GM18861 (cell line): Measurements from ENCODE around the gene HMCN2.

Source experiments
- ATAC-seq: cut with Tn5 transposase; IDR thresholded peaks from one replicate; pipeline ENCODE4 v1.9.1; 2021; ENCODE audit not compliant: unreplicated experiment

The HMCN2 gene

DNA sequence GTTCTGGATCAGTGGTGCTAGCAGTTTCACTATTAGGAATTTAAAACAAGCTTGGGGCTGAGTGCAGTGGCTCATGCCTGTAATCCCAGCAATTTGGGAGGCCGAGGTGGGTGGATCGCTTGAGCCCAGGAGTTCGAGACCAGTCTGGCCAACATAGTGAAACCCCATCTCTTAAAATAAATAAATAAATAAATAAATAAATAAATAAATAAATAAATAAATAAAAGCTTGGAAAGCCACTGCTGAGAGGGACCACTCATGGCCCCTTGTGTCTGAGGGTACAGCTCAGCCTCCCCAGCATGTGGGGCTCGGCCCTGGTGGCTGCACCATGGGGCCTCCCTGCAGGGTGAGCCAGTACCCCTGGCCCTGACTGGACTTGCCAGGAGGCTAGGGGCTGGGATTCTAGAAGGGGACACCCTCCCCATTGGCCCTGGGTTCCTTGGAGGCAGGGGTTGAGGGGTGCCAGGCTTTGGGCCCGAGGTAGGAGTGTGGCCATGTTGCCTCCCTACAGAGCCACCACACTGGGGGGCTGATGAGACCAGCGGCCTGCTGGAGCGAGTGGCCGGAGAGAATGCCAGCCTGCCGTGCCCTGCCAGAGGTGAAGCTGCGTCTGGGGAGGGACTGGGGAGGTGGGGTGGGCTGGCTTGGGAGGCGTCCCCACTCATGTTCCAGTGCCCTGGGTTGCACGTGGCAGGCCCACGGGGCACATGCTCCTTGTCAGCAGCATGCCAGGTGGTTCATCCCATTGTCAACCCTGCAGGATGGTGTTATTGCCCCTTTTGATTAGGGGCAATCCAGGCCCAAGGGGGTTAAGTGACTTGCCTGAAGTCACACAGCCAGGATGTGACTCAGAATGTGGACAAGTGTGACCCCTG lies 76.5 kb downstream of the HMCN2 start:
- ATAC-seq, result no peak

DNA sequence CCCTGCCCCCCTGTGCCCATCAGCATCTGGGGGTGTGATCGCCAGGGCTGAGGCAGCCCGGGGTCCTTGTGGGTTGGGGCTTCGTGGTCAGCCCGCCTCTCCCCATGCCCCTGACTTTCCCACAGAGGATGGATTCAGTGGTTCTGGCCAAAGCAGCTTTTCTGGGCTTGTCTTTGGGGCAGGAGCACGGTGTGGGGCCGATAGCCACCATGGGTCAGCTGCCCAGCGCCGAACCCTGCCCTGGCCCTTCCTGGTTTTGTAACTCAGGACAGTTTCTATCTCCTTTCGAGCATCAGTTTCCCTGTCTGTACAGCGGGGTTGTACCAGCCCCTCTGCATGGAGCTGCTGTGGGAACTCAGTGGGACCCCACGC lies 77.1 kb downstream of the HMCN2 start:
- ATAC-seq, result no peak

GRCh38 chr9:130343445-130343918 lies 77.9 kb downstream of the HMCN2 start:
- no peak for ATAC-seq

- ATAC-seq, result no peak
These were observed 78.8 kb downstream of the HMCN2 start for GRCh38 chr9:130344366-130344765.

DNA sequence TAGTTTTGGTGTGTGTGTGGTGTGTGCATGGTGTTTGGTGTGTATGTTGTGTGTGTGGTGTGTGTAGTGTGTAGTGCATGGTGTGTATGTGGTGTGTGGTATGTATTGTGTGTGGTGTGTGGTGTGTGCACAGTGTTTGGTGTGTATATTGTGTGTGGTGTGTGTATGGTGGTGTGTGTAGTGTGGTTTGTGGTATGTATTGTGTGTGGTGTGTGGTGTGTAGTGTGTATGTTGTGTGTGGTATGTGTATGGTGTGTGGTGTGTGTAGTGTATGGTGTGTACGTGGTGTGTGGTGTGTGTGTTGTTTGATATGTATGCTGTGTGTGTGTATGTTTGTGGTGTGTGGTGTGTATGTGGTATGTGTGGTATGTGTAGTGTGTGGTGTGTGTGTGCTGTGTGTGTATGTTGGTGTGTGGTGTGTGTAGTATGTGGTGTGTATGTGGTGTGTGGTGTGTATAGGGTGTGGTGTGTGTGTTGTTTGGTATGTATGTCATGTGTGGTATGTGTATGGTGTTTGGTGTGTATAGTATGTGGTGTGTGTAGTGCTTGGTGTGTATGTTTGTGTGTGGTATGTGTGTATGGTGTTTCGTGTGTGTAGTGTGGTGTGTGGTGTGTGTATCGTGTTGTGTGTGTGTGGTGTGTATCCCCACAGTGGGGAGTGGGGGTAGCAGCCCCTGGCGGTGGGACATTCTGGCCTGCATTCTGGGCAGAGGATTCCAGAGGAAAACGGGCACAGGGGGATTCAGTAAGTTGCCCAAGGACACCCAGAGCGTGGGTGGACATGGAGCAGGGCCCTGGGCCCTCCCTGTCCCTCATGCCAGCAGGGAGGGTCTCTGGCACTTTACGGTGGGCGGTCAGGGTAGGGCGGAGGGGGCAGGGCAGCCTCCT lies 79.7 kb downstream of the HMCN2 start:
- ATAC-seq, result no peak

- no peak for ATAC-seq
These were observed 80.4 kb downstream of the HMCN2 start for GRCh38 chr9:130345897-130346385.

DNA sequence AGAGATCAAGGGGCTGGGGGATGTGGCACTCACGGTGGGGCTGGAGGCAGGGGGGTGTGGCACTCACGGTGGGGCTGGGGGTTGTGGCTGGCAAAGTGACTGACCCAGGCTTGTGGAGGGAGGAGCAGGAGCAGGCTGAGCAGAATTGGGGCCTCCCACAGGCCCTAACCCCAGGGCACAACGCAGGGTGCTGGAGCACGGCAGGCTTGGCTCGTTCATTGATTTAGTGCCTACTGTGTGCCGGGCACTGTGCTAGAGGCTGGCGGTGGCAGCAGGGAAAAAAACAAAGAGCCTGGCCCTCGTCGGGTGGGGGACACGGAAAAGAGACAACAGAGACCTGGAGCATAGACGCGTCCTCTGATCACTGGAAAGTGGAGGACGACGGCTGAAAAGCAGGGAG lies 80.9 kb downstream of the HMCN2 start:
- no peak for ATAC-seq

DNA sequence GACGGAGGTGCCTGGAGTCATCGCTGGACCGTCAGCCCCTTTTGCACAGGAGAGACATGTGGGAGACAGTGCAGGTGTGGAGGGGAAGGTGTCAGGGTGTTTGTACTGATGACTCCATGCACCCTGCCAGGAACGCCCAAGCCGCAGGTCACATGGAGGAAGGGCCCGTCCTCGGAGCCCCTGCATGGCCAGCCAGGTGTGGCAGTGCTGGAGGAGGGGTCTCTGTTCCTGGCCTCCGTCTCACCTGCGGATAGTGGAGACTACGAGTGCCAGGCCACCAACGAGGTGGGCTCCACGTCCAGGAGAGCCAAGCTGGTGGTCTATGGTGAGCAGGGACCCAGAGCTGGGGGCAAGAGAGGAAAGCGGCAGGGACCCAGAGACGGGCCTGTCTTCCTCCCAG lies 81.5 kb downstream of the HMCN2 start:
- no peak for ATAC-seq

DNA sequence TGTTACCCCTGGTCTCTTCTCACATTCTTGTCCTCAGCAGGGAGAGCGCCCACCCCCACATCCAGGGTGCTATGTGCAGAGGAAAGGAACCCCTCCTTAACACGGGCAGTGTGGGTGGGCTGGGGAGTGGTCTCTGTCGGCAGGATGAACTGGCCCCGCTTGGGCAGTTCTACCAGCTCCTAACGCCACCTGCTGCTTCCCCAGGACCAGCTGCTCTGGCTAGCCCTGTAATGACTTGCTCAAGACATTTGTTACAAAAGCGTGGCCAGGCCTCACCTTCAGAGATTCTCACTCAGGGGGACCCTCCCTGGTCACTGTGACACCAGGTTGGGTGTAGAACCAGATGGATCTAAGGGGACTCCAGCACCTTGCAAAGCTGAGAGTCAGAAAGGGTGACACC lies 82.4 kb downstream of the HMCN2 start:
- no peak for ATAC-seq

DNA sequence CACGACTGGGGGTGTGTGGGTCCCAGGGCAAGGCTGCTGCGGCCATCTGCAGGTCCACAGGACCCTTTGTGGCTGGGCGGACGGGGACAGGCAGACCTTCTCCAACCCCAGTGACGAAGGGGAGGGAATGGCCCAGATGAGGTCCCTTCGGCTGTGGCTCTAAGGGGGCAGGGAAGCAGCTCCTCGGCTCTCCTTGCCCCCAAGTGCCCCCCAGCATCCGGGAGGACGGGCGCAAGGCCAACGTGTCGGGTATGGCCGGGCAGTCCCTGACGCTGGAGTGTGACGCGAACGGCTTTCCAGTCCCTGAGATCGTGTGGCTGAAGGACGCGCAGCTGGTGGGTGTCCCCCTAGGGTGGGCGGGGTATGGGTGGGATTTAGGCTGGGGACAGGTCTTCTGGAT lies 82.8 kb downstream of the HMCN2 start:
- ATAC-seq, result no peak

DNA sequence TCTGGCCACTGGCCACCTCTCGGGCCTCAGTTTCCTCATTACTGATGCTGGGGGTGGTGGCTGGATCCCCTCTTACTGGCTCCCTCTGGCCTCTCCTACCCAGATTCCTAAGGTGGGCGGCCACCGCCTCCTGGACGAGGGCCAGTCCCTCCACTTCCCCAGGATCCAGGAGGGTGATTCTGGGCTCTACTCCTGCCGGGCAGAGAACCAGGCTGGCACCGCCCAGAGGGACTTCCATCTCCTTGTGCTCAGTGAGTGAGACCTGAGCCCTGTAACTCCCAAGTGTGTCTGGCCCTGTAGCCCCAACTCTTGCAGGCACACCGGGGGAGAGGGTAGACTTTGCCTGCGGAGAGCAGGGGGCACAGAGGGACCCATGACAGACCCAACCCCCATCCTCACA lies 83.3 kb downstream of the HMCN2 start:
- no peak for ATAC-seq

GRCh38 chr9:130349398-130349797 lies 83.8 kb downstream of the HMCN2 start:
- ATAC-seq, result no peak

DNA sequence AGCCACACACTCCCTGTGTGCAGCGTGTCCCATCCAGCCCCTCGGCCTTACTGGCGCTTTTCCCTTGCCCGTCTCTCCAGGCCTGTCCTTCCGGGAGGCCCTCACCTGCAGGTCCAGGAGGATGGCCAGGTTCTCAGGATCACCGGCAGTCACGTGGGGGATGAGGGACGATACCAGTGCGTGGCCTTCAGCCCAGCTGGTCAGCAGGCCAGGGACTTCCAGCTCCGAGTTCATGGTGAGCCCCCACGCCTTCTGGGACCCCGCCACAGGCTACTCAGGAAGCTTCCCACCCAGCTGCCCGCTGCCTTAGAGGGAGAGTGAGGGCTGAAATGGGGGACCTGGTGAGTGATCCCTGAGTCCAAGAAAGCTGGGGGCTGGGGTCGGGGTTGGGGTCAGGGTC lies 85.8 kb downstream of the HMCN2 start:
- ATAC-seq, result no peak

GRCh38 chr9:130352081-130352480 lies 86.5 kb downstream of the HMCN2 start:
- no peak for ATAC-seq

GRCh38 chr9:130352586-130353285 lies 87.2 kb downstream of the HMCN2 start:
- ATAC-seq, result no peak

DNA sequence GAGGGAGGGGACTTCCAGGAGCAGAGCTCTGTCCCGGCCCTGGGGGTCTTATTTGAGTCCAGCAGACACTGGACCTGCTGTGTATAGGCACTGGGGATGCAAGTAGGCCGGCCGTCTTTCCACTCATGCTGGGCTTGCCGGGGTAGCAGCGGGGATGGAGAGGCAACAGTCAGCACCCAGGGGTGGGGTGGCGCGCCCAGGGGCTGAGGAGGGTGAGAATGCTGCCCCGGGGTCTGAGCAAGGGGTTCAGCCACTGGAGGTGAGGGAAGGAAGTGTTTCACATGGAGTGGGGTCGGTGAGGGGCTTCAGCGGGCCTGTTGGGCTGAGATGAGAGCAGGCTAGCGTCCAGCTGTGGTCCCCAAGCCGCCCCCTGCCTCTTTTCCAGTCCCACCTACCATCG lies 88.8 kb downstream of the HMCN2 start:
- no peak for ATAC-seq

- ATAC-seq, result no peak
These were observed 89.2 kb downstream of the HMCN2 start for GRCh38 chr9:130354806-130355205.

DNA sequence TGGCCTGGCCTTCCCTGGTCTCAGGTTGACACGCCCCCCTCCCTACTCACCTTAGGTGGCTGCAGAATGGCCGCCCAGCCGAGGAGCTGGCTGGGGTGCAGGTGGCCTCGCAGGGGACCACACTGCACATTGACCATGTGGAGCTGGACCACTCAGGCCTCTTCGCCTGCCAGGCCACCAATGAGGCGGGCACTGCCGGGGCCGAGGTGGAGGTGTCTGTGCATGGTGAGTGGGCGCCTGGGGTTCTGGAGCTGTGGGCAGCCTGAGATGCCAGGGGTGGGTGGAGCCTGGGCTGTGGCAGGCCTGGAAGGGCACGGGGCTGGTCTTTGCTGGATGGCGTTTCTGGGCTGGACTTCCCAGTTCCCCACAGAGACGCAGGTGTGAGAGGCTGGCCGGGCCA lies 90.5 kb downstream of the HMCN2 start:
- no peak for ATAC-seq

DNA sequence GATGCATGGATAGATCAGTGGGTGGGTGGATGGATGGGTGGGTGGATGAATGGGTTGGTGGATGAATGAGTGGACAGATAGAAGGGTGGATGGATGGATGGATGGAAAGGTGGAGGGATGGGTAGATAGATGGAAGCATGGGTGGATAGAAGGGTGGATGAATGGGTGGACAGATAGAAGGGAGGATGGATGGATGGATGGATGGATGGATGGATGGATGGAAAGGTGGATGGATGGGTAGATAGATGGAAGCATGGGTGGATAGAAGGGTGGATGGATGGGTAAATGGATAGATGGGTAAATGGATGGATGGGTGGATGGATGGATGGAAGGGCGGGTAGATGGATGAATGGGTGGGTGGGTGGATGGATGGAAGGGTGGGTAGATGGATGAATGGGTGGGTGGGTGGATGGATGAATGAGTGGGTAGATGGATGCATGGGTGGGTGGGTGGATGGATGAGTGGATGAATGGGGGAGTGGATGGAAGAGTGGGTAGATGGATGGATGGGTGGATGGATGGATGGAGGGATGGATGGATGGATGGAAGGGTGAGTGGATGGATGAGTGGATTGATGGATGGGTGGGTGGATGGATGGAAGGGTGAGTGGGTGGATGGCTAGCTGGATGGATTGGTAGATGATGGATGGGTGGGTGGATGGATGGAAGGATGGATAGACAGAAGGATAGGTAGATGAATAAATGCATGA lies 91.5 kb downstream of the HMCN2 start:
- ATAC-seq, result no peak

GRCh38 chr9:130358928-130359327 lies 93.4 kb downstream of the HMCN2 start:
- ATAC-seq, result no peak

DNA sequence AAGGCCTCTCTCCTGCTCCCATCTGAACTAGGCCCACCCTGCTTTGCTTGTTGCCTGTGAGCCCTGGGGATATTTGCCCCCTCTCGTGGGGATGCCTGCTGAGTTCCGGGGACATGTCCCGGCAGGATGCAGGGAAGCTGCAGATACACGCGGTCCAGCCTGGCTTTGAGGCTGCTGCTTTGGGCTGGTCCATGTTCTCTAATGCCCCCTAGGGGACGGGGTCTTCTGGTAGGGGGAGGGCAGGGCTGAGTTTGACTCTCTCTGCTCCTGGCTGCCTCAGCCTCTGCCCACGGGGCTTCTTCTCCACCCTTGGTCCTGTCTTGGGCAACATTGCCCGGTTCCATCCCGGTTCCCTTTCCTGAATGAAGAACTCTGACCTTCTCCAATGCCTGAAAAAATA lies 94.3 kb downstream of the HMCN2 start:
- ATAC-seq, result no peak
